GM12878 (cell line): Measurements from ENCODE around the gene PPP1R18.
A peak's percentile ranks its signal among the peaks of the same experiment; 100 is the strongest.

Experiments
- CHD2 ChIP-seq: IDR thresholded peaks from 2 replicates; pipeline ENCODE4 v1.6.1; 2011; ENCODE audit warnings: low read depth, low read length, improper control_type of control experiment, borderline replicate concordance
- EP300 ChIP-seq, 2 experiments: fragments of 150-350 bp in 1 of 2; IDR thresholded peaks; 2 replicates each; pipeline ENCODE4 v1.6.1; 2011 to 2012; ENCODE audit warnings: low read depth in 2 of 2, low read length in 2 of 2, borderline replicate concordance in 1 of 2, improper control_type of control experiment in 1 of 2, inconsistent platforms in 1 of 2; ENCODE audit not compliant: control insufficient read depth in 1 of 2
- NR2C2 ChIP-seq: IDR thresholded peaks from 2 replicates; pipeline ENCODE4 v1.6.1; 2011; ENCODE audit warnings: borderline replicate concordance, low read depth; ENCODE audit not compliant: control insufficient read depth, insufficient read length

- TF ChIP-seq EP300 (IDR thresholded peaks at IDR 0.05; ENCODE audit: borderline replicate concordance in 1 of 2, control insufficient read depth in 1 of 2, low read depth in 2 of 2, low read length in 2 of 2) (no peak), CHD2 (peak; percentile 17; the same call in 1 of the 2 replicates), NR2C2 (no peak)
Measured at GRCh38 chr6:30690403-30691207, 4.2 kb upstream of the PPP1R18 start, which contains the start of gene NRM.
